HL-60/S4 treated with phorbol 12-myristate 13-acetate at 8.2 ng/mL for 4 days and 3 days (cell line): ENCODE measurements around the gene UGT1A7.
"Not testable (repeated sequence)": the region's sequence is repeated elsewhere in the genome, so short reads cannot be mapped to it uniquely, and the experiment has no call there.

ENCODE experiments used
- in situ Hi-C: fragments of 300-500 bp; cut with MboI; formaldehyde crosslinking; loops from 2 replicates; pipeline ENCODE4 v1.15.0; 2022; ENCODE audit warnings: low sequenced_read_pairs

Gene UGT1A7

DNA sequence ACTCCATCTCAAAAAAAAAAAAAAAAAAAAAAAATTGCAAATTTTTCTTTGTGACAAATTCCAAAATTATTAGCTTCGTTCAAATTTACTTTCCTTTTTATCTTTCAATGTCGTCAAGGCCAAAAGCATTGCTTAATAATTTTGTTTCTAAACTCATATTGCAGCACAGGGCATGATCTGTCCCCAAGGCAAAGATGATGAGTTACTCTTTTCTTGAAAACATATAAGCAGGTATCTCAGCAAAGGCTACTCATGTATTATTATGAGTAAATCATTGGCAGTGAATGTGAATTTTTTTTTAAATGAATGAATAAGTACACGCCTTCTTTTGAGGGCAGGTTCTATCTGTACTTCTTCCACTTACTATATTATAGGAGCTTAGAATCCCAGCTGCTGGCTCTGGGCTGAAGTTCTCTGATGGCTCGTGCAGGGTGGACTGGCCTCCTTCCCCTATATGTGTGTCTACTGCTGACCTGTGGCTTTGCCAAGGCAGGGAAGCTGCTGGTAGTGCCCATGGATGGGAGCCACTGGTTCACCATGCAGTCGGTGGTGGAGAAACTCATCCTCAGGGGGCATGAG lies at the start of gene UGT1A7:
TSS of gene UGT1A7 (plus strand) at position 381 of the 579 bp plus-strand sequence. CDS start at position 418, 37 bp downstream.
- in situ Hi-C loops, result no loop called here

DNA sequence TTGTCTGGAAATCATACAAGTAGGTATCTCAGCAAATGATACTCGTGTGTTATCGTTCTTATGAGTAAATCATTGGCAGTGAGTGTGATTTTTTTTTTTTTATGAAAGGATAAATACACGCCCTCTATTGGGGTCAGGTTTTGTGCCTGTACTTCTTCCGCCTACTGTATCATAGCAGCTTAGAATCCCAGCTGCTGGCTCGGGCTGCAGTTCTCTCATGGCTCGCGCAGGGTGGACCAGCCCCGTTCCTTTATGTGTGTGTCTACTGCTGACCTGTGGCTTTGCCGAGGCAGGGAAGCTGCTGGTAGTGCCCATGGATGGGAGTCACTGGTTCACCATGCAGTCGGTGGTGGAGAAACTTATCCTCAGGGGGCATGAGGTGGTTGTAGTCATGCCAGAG lies 45.4 kb upstream of the UGT1A7 start, which contains the start of gene UGT1A10:
TSS of gene UGT1A10 (plus strand) at position 143 of the 400 bp plus-strand sequence. CDS start at position 218, 75 bp downstream.
- in situ Hi-C loops, result not testable (repeated sequence)

DNA sequence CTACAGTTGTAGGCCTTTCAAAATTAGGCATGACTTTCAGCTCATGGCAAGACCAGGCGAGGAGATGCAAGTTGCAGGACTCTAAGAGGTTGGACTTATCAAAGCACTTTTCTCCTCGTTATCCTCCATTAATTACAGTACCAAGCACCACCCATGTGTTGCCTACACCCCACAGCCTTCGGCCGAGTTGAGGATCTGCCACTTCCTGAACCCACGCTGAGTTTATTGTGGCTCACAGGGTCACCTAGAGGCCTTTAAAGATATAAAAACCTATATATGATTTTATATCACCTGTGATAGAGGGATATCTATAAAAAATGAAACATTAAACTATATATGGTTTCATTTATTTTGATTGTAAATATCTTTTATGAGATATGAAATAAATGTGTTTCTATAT lies 42.9 kb upstream of the UGT1A7 start:
- in situ Hi-C loops, result no loop called here

DNA sequence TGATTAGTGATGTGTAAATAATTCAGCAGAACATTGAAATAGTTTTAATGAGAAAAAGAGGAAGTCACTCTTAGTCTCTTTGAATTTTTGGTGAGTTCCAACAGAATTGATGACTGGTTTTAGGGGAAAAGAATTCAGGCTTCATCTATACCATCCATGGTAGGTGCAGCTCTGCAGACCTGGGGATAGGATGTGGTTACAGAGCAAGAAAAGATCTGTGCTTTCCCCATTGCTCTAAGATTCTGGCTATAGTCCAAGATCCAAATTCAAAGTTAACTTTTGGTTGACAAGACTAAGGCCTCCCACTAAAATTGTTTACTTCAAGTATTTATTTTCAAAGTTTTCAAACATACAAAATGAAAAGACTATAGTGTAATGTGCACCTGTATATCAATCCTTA lies 41.8 kb upstream of the UGT1A7 start:
- in situ Hi-C loops, result no loop called here

DNA sequence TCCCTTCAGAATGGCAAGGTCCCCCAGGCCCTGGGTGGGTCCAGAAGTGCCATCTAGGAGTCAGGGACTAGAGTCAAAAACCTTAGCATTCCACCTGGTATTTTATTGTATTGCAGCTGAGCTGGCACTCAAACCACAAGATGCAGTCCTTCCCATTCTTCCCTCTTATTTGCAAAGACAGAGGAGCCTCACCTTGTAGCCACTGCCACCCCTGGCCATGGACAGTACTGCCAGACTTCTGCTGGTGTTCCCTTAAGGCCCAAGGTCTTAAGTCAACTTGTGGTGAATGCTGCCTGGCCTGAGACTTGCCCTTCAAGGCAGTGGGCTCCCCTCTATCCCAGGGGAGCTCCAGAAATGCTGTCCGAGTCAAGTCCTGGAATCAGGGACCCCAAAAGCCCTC lies 38.6 kb upstream of the UGT1A7 start:
- in situ Hi-C loops, result no loop called here

DNA sequence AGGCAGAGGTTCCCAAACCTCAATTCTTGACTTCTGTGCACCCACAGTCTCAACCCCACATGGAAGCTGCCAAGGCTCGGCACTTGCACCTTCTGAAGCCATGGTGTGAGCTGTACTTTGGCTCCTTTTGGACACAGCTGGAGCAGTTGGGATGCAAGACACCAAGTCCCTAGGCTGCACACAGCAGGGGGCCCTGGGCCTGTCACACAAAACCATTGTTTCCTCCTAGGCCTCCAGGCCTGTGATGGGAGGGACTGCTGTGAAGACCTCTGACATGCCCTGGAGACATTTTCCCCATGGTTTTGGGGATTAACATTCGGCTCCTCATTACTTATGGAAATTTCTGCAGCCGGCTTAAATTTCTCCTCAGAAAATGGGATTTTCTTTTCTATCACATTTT lies 35.7 kb upstream of the UGT1A7 start:
- in situ Hi-C loops, result not testable (repeated sequence)

DNA sequence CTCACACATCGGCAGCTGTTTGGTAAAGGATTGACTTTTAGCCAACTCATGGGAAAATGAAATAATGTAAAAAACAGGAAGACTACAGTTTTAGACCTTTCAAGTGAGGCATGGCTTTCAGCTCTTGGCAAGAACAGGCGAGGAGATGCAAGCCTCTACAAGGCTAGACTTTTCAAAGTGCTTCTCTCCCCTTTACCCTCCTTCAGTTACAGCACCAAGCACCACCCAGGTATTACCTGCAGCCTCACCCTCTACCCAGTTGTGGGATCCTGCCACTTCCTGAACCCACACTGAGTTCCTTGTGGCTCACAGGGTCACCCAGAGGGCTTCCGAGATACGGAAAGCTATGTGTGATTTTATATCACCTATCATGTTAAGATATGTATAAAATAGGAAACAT lies 30.7 kb upstream of the UGT1A7 start:
- in situ Hi-C loops, result no loop called here

DNA sequence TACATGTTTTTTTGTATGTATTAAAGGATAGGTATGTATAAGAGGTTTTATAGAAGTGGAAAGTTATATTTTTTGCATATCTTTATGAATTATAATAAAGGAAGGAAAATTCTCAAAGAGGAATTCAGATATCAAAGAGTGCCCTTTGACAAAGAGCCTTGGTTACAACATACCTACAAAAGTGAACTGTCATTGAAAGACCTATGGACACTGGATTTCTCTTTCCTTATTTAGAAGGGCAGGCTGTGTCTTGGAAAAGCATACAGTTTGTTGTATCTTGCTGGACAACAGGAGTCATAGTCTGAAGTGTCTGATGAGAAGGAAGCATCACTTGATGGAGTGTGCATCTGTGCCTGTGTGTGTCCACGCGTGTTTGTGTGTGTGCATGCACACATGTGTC lies 30.3 kb upstream of the UGT1A7 start:
- in situ Hi-C loops, result no loop called here

DNA sequence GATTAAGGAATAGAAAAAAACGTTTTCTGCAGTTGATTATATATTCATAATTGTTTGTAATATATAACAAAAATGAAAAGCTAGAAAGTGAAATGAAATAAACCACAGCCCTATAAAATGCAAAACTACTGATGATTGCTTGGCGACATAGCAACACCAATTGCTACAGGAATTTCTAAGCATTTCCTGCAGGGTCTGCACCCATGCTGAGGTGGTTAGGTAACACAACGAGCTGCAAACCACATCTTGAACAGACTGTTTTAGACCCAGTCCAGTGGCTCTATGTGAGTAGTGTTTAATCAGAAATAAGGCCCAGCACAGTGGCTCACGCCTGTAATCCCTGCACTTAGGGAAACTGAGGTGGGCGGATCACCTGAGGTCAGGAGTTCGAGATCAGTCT lies 27.2 kb upstream of the UGT1A7 start:
- in situ Hi-C loops, result no loop called here

DNA sequence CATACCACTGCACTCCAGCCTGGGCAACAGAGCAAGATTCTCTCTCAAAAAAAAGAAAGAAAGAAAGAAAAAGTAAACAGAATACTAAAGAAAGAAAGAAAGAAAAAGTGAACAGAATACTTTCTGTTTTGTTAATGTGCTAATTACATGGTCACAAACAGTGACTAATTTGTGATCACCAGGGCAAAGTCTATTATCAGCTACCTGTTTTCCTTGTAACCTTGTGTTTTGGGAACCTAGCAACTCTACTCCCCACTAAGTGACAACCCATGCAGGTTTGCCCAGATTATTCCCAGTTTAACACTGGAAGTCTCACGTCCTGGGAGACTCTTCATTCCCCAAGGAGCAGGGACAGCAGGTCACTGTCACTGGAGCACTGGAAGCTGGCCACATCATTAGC lies 26.7 kb upstream of the UGT1A7 start:
- in situ Hi-C loops, result no loop called here

DNA sequence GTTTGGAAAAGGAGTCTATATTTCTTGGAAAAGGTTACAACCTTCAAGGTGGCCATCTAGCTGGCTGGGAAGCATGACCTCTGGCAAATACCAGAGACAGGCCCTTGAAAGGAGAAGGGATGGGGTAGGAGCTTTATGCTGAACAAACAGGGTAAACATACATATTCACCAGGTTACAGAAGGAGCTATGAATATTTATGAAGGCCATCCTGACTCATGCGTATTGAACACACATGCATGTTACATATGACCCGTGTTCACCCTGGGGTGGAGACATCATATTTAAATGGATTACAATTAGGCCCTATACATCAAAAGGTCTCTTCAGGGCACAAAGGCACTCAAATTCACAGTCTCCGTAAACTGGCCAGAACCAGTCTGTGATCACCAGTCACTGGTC lies 25.8 kb upstream of the UGT1A7 start:
- in situ Hi-C loops, result not testable (repeated sequence)

DNA sequence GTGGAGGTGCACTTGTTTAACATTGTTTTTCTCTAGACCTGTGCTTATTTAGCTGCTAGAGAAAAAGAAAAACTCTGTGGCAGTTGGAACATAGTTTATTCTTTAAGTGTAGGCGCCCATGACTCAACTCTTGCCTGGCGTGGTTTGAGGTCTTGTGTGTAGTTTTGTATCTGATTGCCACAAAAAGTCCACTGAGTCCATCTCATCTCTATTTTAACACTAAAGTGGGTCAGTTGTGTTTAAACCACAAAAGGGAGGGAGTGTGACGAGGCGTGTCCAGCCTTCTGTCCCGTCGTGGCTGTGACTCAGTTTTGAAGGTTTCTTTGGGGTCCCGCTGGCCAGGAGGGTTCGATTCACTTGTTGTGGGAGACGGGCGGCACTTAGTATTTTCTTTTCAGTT lies 25.3 kb upstream of the UGT1A7 start:
- in situ Hi-C loops, result no loop called here

DNA sequence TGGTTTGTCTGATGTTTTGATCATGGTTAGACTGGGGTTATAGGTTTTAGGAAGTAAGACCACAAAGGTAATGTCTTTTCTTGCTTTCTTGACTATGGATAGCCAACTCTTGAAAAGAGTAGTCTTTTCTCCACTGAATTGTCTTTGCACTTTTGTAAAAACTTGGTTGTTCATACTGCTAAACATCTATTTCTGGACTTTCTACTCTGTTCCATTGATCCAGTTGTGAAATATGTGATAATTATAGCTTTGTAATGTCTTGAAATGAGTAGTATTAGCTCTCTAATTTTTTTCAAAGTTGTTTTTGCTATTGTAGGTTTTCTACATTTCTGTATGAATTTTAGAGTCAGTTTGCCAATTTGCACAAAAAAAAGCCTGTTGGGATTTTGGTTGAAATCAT lies 23.1 kb upstream of the UGT1A7 start:
- in situ Hi-C loops, result no loop called here

DNA sequence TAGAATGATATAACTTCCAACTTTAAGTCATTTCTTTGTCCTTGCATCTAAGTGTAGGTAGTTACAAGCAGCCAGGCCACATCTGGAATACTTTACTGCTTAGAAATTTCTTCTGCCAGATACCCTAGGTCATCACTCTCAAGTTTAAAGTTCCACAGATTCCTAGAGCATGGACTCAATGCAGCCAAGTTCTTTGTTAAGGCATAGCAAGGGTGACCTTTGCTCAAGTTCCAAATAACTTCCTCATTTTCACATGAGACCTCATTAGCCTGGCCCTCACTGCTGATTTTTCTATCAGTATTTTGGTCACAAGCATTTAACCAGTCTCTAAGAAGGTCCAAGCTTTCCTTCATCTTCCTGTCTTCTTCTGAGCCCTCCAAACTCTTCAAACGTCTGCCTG lies 17.8 kb upstream of the UGT1A7 start:
- in situ Hi-C loops, result no loop called here

DNA sequence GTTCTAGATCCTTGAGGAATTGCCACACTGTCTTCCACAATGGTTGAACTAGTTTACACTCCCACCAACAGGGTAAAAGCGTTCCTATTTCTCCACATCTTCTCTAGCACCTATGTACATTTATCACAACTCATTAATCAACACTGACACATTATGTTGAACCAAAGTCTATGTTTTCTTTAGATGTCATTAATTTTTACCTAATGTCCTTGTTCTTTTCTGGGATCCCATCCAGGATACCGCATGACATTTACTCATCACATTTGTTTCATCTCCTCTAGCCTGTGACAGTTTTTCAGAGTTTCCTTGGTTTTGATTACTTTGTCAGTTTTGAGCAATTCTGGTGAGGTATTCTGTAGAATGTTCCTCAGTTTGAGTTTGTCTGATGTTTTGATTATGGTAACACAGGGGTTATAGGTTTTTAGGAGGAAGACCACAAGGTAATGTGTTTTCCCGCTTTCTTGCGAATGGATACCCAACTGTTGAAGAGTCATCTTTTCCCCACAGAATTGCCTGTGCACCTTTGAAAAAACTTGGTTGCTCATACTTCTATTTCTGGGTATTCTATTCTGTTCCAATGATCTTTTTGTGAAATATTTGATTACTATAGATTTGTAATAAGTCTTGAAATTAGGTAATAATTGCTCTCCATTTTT lies 13.0 kb upstream of the UGT1A7 start:
- in situ Hi-C loops, result no loop called here

DNA sequence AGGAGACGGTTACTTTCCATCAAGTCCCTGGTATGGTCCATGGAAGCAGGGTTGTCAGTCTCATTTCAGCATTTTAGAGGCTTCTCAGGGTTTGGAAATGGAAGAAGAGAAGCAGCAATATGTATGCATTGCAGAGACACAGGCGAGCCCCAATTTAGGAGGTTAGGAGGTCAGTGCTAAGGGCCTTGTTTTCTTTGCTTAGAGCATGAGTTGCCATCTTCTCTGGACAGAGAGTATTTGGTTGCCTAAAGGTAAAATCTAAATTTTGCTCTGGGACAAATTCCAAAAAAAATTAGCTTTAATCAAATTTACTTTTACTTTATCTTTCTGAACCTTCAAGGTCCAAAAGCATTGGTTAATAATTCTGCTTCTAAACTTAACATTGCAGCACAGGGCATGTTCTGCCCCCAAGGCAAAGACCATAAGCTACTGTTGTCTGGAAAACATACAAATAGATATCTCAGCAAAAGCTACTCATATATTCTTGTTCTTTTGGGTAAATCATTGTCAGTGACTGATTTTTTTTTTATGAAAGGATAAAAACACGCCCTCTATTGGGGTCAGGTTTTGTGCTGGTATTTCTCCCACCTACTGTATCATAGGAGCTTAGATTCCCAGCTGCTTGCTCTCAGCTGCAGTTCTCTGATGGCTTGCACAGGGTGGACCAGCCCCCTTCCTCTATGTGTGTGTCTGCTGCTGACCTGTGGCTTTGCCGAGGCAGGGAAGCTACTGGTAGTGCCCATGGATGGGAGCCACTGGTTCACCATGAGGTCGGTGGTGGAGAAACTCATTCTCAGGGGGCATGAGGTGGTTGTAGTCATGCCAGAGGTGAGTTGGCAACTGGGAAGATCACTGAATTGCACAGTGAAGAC lies 10.2 kb upstream of the UGT1A7 start, which contains the start of gene UGT1A9:
TSS of gene UGT1A9 (plus strand) at position 609 of the 872 bp plus-strand sequence. CDS start at position 646, 37 bp downstream.
- in situ Hi-C loops, result no loop called here

DNA sequence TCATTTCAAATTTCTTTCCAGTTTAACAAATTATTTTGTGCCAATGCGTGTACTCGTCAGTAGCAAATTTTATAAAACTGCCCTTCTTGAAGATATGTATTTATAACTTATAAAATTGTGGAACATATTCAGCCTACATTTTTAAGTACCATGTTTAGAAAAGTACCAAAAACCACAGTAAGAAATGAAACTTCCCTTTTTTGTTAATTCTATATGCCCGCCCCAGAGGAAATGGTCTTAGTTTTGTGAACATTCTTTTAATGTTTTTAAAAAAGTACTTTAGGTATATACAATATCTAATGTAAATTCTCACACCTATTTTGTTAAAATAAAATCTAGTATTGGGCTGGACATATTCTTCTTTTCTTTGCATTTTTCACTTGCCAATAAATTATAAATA lies 8.8 kb upstream of the UGT1A7 start:
- in situ Hi-C loops, result no loop called here

DNA sequence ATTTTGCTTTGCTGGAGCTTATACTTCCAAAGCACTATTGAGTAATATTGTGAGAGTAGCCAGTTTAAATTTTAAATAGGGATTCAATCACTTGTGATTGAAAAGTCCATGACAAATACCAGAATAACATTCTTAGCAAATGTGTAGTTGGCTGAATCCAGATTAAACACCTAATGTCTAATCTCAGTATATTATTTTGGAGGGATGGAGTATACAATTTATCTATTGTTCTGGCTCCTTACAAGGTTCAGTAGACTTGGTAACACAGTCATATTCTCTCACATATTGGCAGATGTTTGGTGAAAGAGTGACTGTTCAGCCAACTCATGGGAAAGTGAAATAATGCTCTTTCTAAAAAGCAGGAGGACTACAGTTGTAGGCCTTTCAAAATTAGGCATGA lies 7.8 kb upstream of the UGT1A7 start:
- in situ Hi-C loops, result no loop called here

DNA sequence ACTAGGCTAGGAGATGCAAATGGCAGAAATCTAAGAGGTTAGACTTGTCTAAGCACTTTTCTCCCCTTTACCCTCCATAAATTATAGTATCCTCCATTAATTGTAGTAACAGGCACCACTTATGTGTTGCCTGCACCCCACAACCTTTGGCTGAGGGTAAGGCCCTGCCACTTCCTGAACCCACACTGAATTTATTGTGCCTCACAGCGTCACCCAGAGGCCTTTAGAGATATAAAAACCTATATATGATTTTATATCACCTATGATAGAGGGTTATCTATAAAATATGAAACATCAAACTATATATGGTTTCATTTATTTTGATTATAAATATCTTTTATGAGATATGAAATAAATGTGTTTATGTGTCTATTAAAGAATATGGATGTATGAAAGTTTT lies 7.4 kb upstream of the UGT1A7 start:
- in situ Hi-C loops, result no loop called here

DNA sequence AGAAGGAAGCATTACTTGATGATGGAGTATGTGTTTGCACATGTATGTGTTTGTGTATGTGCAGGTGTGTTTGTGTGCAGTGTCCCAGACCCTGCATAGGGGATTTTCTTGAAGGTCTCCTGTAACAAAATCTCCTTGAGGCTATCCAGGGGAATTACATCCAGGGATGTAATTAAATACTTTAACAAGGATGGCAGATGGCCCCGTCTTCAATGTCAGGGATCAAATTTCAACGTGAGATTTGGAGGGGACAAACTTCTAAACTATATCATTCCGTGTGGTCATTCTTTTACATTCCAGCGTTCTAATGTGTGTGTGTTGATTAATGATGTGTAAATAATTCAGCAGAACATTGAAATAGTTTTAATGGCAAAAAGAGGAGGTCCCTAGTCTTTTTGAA lies 6.7 kb upstream of the UGT1A7 start:
- in situ Hi-C loops, result no loop called here

DNA sequence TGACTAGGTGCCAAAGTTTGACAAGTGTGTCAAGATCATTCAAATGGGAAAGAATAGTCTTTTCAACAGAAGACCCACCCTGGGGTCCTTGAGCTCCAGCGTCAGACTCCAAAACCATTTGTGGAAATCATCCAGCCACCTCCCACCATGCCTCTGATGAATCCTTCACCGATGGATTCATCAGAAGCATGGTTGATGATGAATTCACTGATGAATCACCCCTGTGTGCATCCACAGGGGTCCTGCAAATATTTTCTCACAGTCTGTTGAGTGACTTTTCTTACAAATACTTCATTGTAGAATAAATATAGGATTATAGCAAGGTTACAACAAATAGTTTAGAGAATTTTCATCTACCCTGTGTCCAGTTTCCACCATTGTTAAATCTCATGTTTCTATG lies 5.7 kb upstream of the UGT1A7 start:
- in situ Hi-C loops, result no loop called here

DNA sequence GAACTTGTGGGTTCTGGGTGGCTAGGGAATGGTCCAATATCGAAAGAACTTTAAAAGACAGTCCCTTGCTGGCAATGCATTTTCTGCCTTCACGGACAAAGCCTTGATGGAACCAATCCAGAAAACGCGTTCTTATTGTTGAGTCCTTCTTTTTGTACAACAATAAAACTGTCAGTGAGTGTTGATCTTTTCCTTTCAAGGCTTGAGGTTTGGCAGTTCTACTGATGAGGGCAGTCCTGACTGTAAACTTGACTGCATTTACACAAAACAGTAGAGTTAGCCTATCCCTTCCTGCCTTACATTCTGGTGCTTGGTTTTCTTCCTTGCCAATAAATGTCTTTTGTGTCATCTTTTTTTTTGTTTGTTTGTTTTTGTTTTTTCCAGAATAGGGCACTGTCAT lies 2.5 kb upstream of the UGT1A7 start:
- in situ Hi-C loops, result no loop called here
